Stimulated activated CD4-positive, alpha-beta T cell treated with anti-CD3 and anti-CD28 coated beads, Interleukin-15, amount 100 ng/mL, for 1 hour (primary cell): ENCODE measurements around the gene TMOD1.
"Not testable (repeated sequence)": the region's sequence is repeated elsewhere in the genome, so short reads cannot be mapped to it uniquely, and the experiment has no call there.

Source experiments
- DNase-seq, 2 donors: peaks; one replicate each; pipeline ENCODE4 v3.0.0-alpha.2; 2020; ENCODE audit warnings: low read depth in 1 of 2, low spot score in 1 of 2

TMOD1 gene

GRCh38 chr9:97591535-97591934 lies 90.1 kb downstream of the TMOD1 start:
- DNase-seq, result no peak

GRCh38 chr9:97592126-97592525 lies 90.7 kb downstream of the TMOD1 start:
- no peak for DNase-seq

GRCh38 chr9:97593960-97594359 lies 92.5 kb downstream of the TMOD1 start:
- DNase-seq, result no peak

- no peak for DNase-seq
Measured at GRCh38 chr9:97594381-97594921, 93.0 kb downstream of the TMOD1 start.

- no peak for DNase-seq
Measured at GRCh38 chr9:97596906-97597305, 95.4 kb downstream of the TMOD1 start.

- DNase-seq, result peak; percentile 27 to 33
Measured at GRCh38 chr9:97598461-97599288, 97.2 kb downstream of the TMOD1 start.

GRCh38 chr9:97599314-97599846 lies 97.9 kb downstream of the TMOD1 start:
- no peak for DNase-seq

- no peak for DNase-seq
Measured at GRCh38 chr9:97600531-97601227, 99.2 kb downstream of the TMOD1 start.

GRCh38 chr9:97601228-97601898 lies 99.9 kb downstream of the TMOD1 start:
- DNase-seq, result no peak

- DNase-seq, result no peak
Measured at GRCh38 chr9:97602430-97602829, 101.0 kb downstream of the TMOD1 start.

- no peak for DNase-seq
Measured at GRCh38 chr9:97604901-97605645, 103.6 kb downstream of the TMOD1 start.

GRCh38 chr9:97615439-97616072 lies 114.1 kb downstream of the TMOD1 start:
- no peak for DNase-seq

GRCh38 chr9:97617939-97618416 lies 116.5 kb downstream of the TMOD1 start:
- DNase-seq, result no peak

- not testable (repeated sequence) for DNase-seq
Measured at GRCh38 chr9:97620063-97620462, 118.6 kb downstream of the TMOD1 start.

- DNase-seq, result not testable (repeated sequence)
Measured at GRCh38 chr9:97622483-97622882, 121.0 kb downstream of the TMOD1 start.

GRCh38 chr9:97623946-97624345 lies 122.5 kb downstream of the TMOD1 start:
- DNase-seq, result no peak

- no peak for DNase-seq
Measured at GRCh38 chr9:97625620-97626019, 124.2 kb downstream of the TMOD1 start.

GRCh38 chr9:97627624-97628023 lies 126.2 kb downstream of the TMOD1 start:
- DNase-seq, result no peak

GRCh38 chr9:97628668-97629067 lies 127.2 kb downstream of the TMOD1 start:
- DNase-seq, result no peak

GRCh38 chr9:97629156-97629555 lies 127.7 kb downstream of the TMOD1 start:
- no peak for DNase-seq
